H9 (cell line): ENCODE measurements around the gene LDLRAD4. TPM values are rescaled to one million over a fixed set of nuclear protein-coding genes. Genes with fewer than 3 reads are reported as not detected.

Experiments
- DNase-seq: peaks from one replicate; pipeline ENCODE4 v3.0.0-alpha.2; 2017
- H2AFZ ChIP-seq: one replicate; pipeline ENCODE4 v1.6.1; 2013; ENCODE audit warnings: mild to moderate bottlenecking, low read length, control low read depth, moderate library complexity
- H2AK5ac ChIP-seq: 2 replicates; pipeline ENCODE4 v1.6.1; 2013; ENCODE audit warnings: low read length, control low read depth, mixed read lengths; ENCODE audit not compliant: insufficient read length
- H2BK120ac ChIP-seq: one replicate; pipeline ENCODE4 v1.6.1; 2013; ENCODE audit warnings: low read depth, mild to moderate bottlenecking, low read length, control low read depth, inconsistent platforms; ENCODE audit not compliant: poor library complexity, severe bottlenecking
- H2BK12ac ChIP-seq: 2 replicates; pipeline ENCODE4 v1.6.1; 2013; ENCODE audit warnings: low read length, control low read depth, mixed read lengths, low read depth; ENCODE audit not compliant: insufficient read length
- H2BK15ac ChIP-seq: 2 replicates; pipeline ENCODE4 v1.6.1; 2013; ENCODE audit warnings: low read depth, low read length, control low read depth
- H2BK20ac ChIP-seq: one replicate; pipeline ENCODE4 v1.6.1; 2013; ENCODE audit warnings: low read depth, mild to moderate bottlenecking, low read length, control low read depth, inconsistent platforms; ENCODE audit not compliant: poor library complexity, severe bottlenecking
- H2BK5ac ChIP-seq: 2 replicates; pipeline ENCODE4 v1.6.1; 2013; ENCODE audit warnings: low read length, control low read depth, mixed read lengths; ENCODE audit not compliant: insufficient read length
- H3K14ac ChIP-seq: 2 replicates; pipeline ENCODE4 v1.6.1; 2013; ENCODE audit warnings: low read length, control low read depth; ENCODE audit not compliant: insufficient read depth
- H3K18ac ChIP-seq: 2 replicates; pipeline ENCODE4 v1.6.1; 2013; ENCODE audit warnings: low read depth, mild to moderate bottlenecking, mixed read lengths, low read length, control low read depth; ENCODE audit not compliant: insufficient read length
- H3K23ac ChIP-seq: 2 replicates; pipeline ENCODE4 v1.6.1; 2013; ENCODE audit warnings: low read length, control low read depth, mixed read lengths, low read depth; ENCODE audit not compliant: insufficient read length
- H3K23me2 ChIP-seq: 2 replicates; pipeline ENCODE4 v1.6.1; 2013; ENCODE audit warnings: low read depth, mild to moderate bottlenecking, mixed read lengths, low read length, control low read depth; ENCODE audit not compliant: insufficient read length, poor library complexity, severe bottlenecking
- H3K27ac ChIP-seq: 2 replicates; pipeline ENCODE4 v1.5.1; 2013; ENCODE audit warnings: low read length, control low read depth, mixed read lengths, low read depth; ENCODE audit not compliant: insufficient read length
- H3K27me3 ChIP-seq: 2 replicates; pipeline ENCODE4 v1.6.1; 2013; ENCODE audit warnings: low read length, control low read depth, inconsistent platforms; ENCODE audit not compliant: insufficient read depth
- H3K4ac ChIP-seq: 2 replicates; pipeline ENCODE4 v1.6.1; 2013; ENCODE audit warnings: low read depth, mild to moderate bottlenecking, control low read depth, inconsistent platforms, low read length, moderate library complexity
- H3K4me1 ChIP-seq: 2 replicates; pipeline ENCODE4 v1.6.1; 2013; ENCODE audit warnings: low read length, control low read depth, inconsistent platforms; ENCODE audit not compliant: insufficient read depth
- H3K4me2 ChIP-seq: 2 replicates; pipeline ENCODE4 v1.6.1; 2013; ENCODE audit warnings: low read length, control low read depth, mixed read lengths; ENCODE audit not compliant: insufficient read length, insufficient read depth
- H3K56ac ChIP-seq: 2 replicates; pipeline ENCODE4 v1.6.1; 2013; ENCODE audit warnings: low read depth, mild to moderate bottlenecking, mixed read lengths, low read length, control low read depth; ENCODE audit not compliant: insufficient read length
- H3K79me1 ChIP-seq: 2 replicates; pipeline ENCODE4 v1.6.1; 2013; ENCODE audit warnings: low read depth, mild to moderate bottlenecking, moderate library complexity, low read length, control low read depth, inconsistent platforms; ENCODE audit not compliant: insufficient read depth, poor library complexity, severe bottlenecking
- H3K79me2 ChIP-seq: 2 replicates; pipeline ENCODE4 v1.6.1; 2013; ENCODE audit warnings: low read length, control low read depth, inconsistent platforms; ENCODE audit not compliant: insufficient read depth
- H3K9ac ChIP-seq: 2 replicates; pipeline ENCODE4 v1.6.1; 2013; ENCODE audit warnings: low read length, control low read depth, mixed read lengths; ENCODE audit not compliant: insufficient read length; ENCODE audit errors: extremely low read depth
- H3K9me3 ChIP-seq: one replicate; pipeline ENCODE4 v1.6.1; 2013; ENCODE audit warnings: low read depth, low read length, inconsistent platforms; ENCODE audit not compliant: control insufficient read depth
- H3T11ph ChIP-seq: one replicate; pipeline ENCODE4 v1.6.1; 2013; ENCODE audit warnings: mild to moderate bottlenecking, low read length, control low read depth, inconsistent platforms
- H4K20me1 ChIP-seq: one replicate; pipeline ENCODE4 v1.6.1; 2013; ENCODE audit not compliant: control insufficient read depth, insufficient read length, insufficient read depth
- H4K5ac ChIP-seq: 2 replicates; pipeline ENCODE4 v1.6.1; 2013; ENCODE audit warnings: low read depth, mild to moderate bottlenecking, mixed read lengths, low read length, control low read depth; ENCODE audit not compliant: insufficient read length
- H4K8ac ChIP-seq: replicated peaks from 2 replicates; pipeline ENCODE4 v1.6.1; 2013; ENCODE audit warnings: low read length, control low read depth, mixed read lengths, low read depth; ENCODE audit not compliant: insufficient read length
- H4K91ac ChIP-seq: 2 replicates; pipeline ENCODE4 v1.6.1; 2013; ENCODE audit warnings: low read depth, mild to moderate bottlenecking, moderate library complexity, mixed read lengths, low read length, control low read depth; ENCODE audit not compliant: insufficient read length
- H3K27ac Mint-ChIP-seq, 3 experiments: 2 replicates in 2 of 3; 3 replicates in 1 of 3; pipeline ENCODE4 v1.8.0; 2020 to 2021; ENCODE audit warnings: mixed read lengths in 3 of 3, mild to moderate bottlenecking in 1 of 3, moderate library complexity in 1 of 3
- H3K27me3 Mint-ChIP-seq: 2 replicates; pipeline ENCODE4 v1.8.0; 2021; ENCODE audit warnings: low read depth, mild to moderate bottlenecking, moderate library complexity, mixed read lengths
- H3K36me3 Mint-ChIP-seq, 3 experiments: 2 replicates in 2 of 3; 3 replicates in 1 of 3; pipeline ENCODE4 v1.8.0; 2020 to 2021; ENCODE audit warnings: low read depth in 3 of 3, mixed read lengths in 3 of 3; ENCODE audit not compliant: insufficient read depth in 1 of 3
- H3K4me1 Mint-ChIP-seq, 2 experiments: 2 replicates each; pipeline ENCODE4 v1.8.0; 2020; ENCODE audit warnings: mixed read lengths in 2 of 2
- H3K4me3 Mint-ChIP-seq, 2 experiments: 2 replicates in 1 of 2; 3 replicates in 1 of 2; pipeline ENCODE4 v1.8.0; 2020 to 2021; ENCODE audit warnings: mild to moderate bottlenecking in 2 of 2, mixed read lengths in 2 of 2, moderate library complexity in 1 of 2
- H3K9me3 Mint-ChIP-seq, 2 experiments: 2 replicates in 1 of 2; 3 replicates in 1 of 2; pipeline ENCODE4 v1.8.0; 2020; ENCODE audit warnings: mild to moderate bottlenecking in 2 of 2, mixed read lengths in 2 of 2, moderate library complexity in 1 of 2
- CTCF ChIP-seq: fragments of 200-600 bp; sonication (generic); conservative IDR thresholded peaks from 3 replicates; pipeline ENCODE4 v1.8.0; 2021; ENCODE audit warnings: antibody characterized with exemption, mild to moderate bottlenecking
- WGBS: extraction: QIAGEN DNeasy Blood & Tissue Kit; methylation state at CpG from one replicate; pipeline ENCODE4 v1.1.7; 2013; ENCODE audit warnings: missing lambda C conversion rate, low lambda C conversion rate, mixed read lengths; ENCODE audit not compliant: insufficient read length; ENCODE audit errors: extremely low coverage; 5-methylcytosine and 5-hydroxymethylcytosine counted together
- total RNA-seq: library from RNA; stranded (reverse); gene quantifications from 2 replicates; pipeline ENCODE4 v1.2.1, GENCODE V29; 2021

The LDLRAD4 gene
- total RNA-seq, 1 experiment from 2014 or later: 3.9 TPM

GRCh38 chr18:13464432-13465123, 246.0 kb downstream of the LDLRAD4 start:
- no peak overlapping the region for H2AK5ac ChIP-seq
- H3K79me2 ChIP-seq: no peaks in the 10 kb centered on the region
- no peak overlapping the region for H2BK20ac ChIP-seq
- no peak overlapping the region for H4K91ac ChIP-seq
- 0 out of 2 replicates have a peak, but pooled peaks cover 2% of the 10 kb centered on the region for H3K4me1 ChIP-seq
- H3K27me3 ChIP-seq: no peaks in the 10 kb centered on the region
- H3K23me2 ChIP-seq: no peaks in the 10 kb centered on the region
- no peak overlapping the region for H3K56ac ChIP-seq
- H3K18ac ChIP-seq: no peak overlapping the region
- no CpG with 5 or more reads among the region's 14 CpGs for WGBS
- peaks cover 3 to 8% of the 10 kb centered on the region in 2 experiments; a peak in 4 of 5 replicates for H3K9me3 Mint-ChIP-seq
- H3K27ac ChIP-seq: no peak overlapping the region
- no peaks in the 10 kb centered on the region for H3K79me1 ChIP-seq
- peaks cover 32 to 33% of the 10 kb centered on the region in 2 experiments for H3K4me1 Mint-ChIP-seq
- no peaks in the 10 kb centered on the region for H3K27me3 Mint-ChIP-seq
- H3K14ac ChIP-seq: no peak overlapping the region
- no peaks in the 10 kb centered on the region for H4K20me1 ChIP-seq
- H3K9ac ChIP-seq: no peak overlapping the region
- H3T11ph ChIP-seq: no peak overlapping the region
- H4K8ac ChIP-seq: no peak overlapping the region
- no peak overlapping the region for H3K4ac ChIP-seq
- no peak overlapping the region for H3K4me2 ChIP-seq
- H2BK15ac ChIP-seq: no peak overlapping the region
- H2BK120ac ChIP-seq: no peak overlapping the region
- H3K27ac Mint-ChIP-seq: no peak overlapping the region
- no peak overlapping the region for H3K23ac ChIP-seq
- H4K5ac ChIP-seq: no peak overlapping the region
- no peak for TF ChIP-seq CTCF
- H3K4me3 Mint-ChIP-seq: no peak overlapping the region
- no peak for DNase-seq
- no peak overlapping the region for H2AFZ ChIP-seq
- no peak overlapping the region for H2BK12ac ChIP-seq
- H2BK5ac ChIP-seq: no peak overlapping the region
- H3K9me3 ChIP-seq: no peaks in the 10 kb centered on the region
- peaks cover 0 to 4% (median 2%) of the 10 kb centered on the region in 3 experiments; a peak in 4 of 7 replicates for H3K36me3 Mint-ChIP-seq
